Testis (tissue), 2 donors: ENCODE measurements around the gene SHISA7.

Source experiments
- CTCF ChIP-seq, 3 experiments: fragments of 450-650 bp in 2 of 3; fragments of 200-600 bp in 1 of 3; sonication (generic) in 1 of 3; IDR thresholded peaks; one replicate each; pipeline ENCODE4 v1.5.1; 2016 to 2019; ENCODE audit warnings: antibody characterized with exemption in 3 of 3, mild to moderate bottlenecking in 2 of 3, moderate library complexity in 1 of 3
- POLR2A ChIP-seq: fragments of 450-650 bp; IDR thresholded peaks from one replicate; pipeline ENCODE4 v1.6.1; 2017; ENCODE audit warnings: antibody characterized with exemption, mild to moderate bottlenecking, moderate library complexity

DNA sequence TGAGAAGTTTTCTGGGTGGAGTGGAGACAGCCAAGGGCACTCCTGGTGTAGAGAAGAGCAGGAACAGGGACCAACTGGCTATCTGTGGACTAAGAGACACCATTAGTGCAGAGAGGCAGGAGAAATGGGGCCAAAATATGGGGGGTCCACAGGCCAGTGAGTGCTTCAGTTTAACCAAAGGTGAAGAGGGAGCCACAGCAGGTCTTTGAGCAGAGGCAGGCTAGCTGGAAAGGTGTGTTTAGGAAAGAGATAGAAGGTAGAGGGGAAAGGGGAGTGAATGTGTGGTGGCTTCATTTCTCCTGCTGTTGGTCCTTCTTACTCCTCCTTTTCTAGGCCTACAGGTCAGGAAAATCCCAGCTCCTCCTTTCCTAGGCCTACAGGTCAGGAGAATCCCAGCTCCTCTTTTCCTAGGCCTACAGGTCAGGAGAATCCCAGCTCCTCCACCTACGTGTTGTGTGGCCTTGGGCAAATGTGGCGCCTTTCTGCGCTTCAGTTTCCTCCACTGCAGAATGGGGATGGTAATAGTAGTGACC is 60.5 kb downstream of the SHISA7 start:
- TF ChIP-seq CTCF (IDR thresholded peaks at IDR 0.05) (no peak), POLR2A (no peak)
